HepG2 (cell line): ENCODE measurements around the gene NDUFAF8.

ENCODE experiments used
- ATF2 ChIP-seq: sonication (generic); formaldehyde crosslinking; IDR thresholded peaks from 2 replicates; pipeline ENCODE4 v1.4.0; 2020; ENCODE audit warnings: missing genetic modification reagents
- BHLHE40 ChIP-seq: IDR thresholded peaks from 2 replicates; pipeline ENCODE4 v1.6.1; 2011; ENCODE audit warnings: low read length, improper control_type of control experiment
- MEIS1 ChIP-seq: sonication (generic); formaldehyde crosslinking; IDR thresholded peaks from 2 replicates; pipeline ENCODE4 v1.9.0; 2021; ENCODE audit warnings: mild to moderate bottlenecking, missing genetic modification reagents, moderate library complexity, borderline replicate concordance
- MXD3 ChIP-seq: IDR thresholded peaks from 2 replicates; pipeline ENCODE4 v1.6.1; 2016; ENCODE audit warnings: mild to moderate bottlenecking, missing biosample characterization, missing genetic modification reagents
- NFYB ChIP-seq: sonication (generic); formaldehyde crosslinking; IDR thresholded peaks from 2 replicates; pipeline ENCODE4 v1.4.0; 2020; ENCODE audit warnings: missing genetic modification reagents
- NR2F2 ChIP-seq: IDR thresholded peaks from 2 replicates; pipeline ENCODE4 v1.6.1; 2012; ENCODE audit warnings: low read depth, inconsistent platforms, borderline replicate concordance
- ZGPAT ChIP-seq: IDR thresholded peaks from 2 replicates; pipeline ENCODE4 v1.6.1; 2016; ENCODE audit warnings: mild to moderate bottlenecking

GRCh38 chr17:81234506-81234855, 4.6 kb upstream of the NDUFAF8 start:
- no peak for TF ChIP-seq MEIS1 (CRISPR knock-in tag)
- TF ChIP-seq MXD3 (CRISPR knock-in tag) = no peak
- no peak for TF ChIP-seq ZGPAT (CRISPR knock-in tag)
- TF ChIP-seq NFYB (CRISPR knock-in tag) = no peak
- TF ChIP-seq NR2F2 = no peak
- no peak for TF ChIP-seq BHLHE40
- TF ChIP-seq ATF2 = no peak
